A673 (cell line): ENCODE results near the gene TSPEAR.
"Not testable (repeated sequence)": the region's sequence is repeated elsewhere in the genome, so short reads cannot be mapped to it uniquely, and the experiment has no call there.

Experiments
- EZH2 ChIP-seq: fragments of 200-600 bp; sonication (generic); IDR thresholded peaks from 2 replicates; pipeline ENCODE4 v1.6.1; 2017; ENCODE audit warnings: borderline replicate concordance, low read depth, mild to moderate bottlenecking, mixed read lengths, antibody characterized with exemption, low read length; ENCODE audit not compliant: poor library complexity, severe bottlenecking
- TF ChIP-seq, protein P1 (sequence below): fragments of 300-800, 200-600 bp; sonication (generic); conservative IDR thresholded peaks from 2 replicates; pipeline ENCODE4 v1.5.1; 2017; ENCODE audit warnings: low read depth, mild to moderate bottlenecking, antibody characterized with exemption, low read length, moderate library complexity, mixed read lengths

GRCh38 chr21:44591801-44592130, 119.6 kb downstream of the TSPEAR start:
- TF ChIP-seq, protein P1, sequence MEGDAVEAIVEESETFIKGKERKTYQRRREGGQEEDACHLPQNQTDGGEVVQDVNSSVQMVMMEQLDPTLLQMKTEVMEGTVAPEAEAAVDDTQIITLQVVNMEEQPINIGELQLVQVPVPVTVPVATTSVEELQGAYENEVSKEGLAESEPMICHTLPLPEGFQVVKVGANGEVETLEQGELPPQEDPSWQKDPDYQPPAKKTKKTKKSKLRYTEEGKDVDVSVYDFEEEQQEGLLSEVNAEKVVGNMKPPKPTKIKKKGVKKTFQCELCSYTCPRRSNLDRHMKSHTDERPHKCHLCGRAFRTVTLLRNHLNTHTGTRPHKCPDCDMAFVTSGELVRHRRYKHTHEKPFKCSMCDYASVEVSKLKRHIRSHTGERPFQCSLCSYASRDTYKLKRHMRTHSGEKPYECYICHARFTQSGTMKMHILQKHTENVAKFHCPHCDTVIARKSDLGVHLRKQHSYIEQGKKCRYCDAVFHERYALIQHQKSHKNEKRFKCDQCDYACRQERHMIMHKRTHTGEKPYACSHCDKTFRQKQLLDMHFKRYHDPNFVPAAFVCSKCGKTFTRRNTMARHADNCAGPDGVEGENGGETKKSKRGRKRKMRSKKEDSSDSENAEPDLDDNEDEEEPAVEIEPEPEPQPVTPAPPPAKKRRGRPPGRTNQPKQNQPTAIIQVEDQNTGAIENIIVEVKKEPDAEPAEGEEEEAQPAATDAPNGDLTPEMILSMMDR, result not testable (repeated sequence)
- TF ChIP-seq EZH2, result not testable (repeated sequence)
